Astrocyte (in vitro differentiated cells and primary cell): ENCODE results near the gene DTNB. TPM values are rescaled to one million over a fixed set of nuclear protein-coding genes. Genes with fewer than 3 reads are reported as not detected.

Experiments
- DNase-seq: peaks from one replicate; pipeline ENCODE4 v3.0.0-alpha.2; 2010; ENCODE audit warnings: low read depth
- FAIRE-seq: peaks from 2 replicates; lab custom pipeline; 2011; peaks lifted over from hg19 to GRCh38; lab: Jason Lieb, UNC
- H2AFZ ChIP-seq: 2 replicates; pipeline ENCODE4 v1.6.0; 2012; ENCODE audit warnings: low read depth, low read length, inconsistent platforms
- H3K27ac ChIP-seq: 2 replicates; pipeline ENCODE4 v1.5.1; 2011; ENCODE audit warnings: low read depth, low read length, inconsistent platforms
- H3K27me3 ChIP-seq: 2 replicates; pipeline ENCODE4 v1.6.0; 2011; ENCODE audit warnings: low read length, inconsistent platforms; ENCODE audit not compliant: insufficient read depth
- H3K36me3 ChIP-seq: 2 replicates; pipeline ENCODE4 v1.5.1; 2011; ENCODE audit warnings: low read length, inconsistent platforms; ENCODE audit not compliant: insufficient read depth
- H3K4me1 ChIP-seq: 2 replicates; pipeline ENCODE4 v1.5.1; 2011; ENCODE audit warnings: low read length, inconsistent platforms; ENCODE audit not compliant: insufficient read depth
- H3K4me2 ChIP-seq: 2 replicates; pipeline ENCODE4 v1.6.0; 2012; ENCODE audit warnings: low read length, inconsistent platforms
- H3K4me3 ChIP-seq: 2 replicates; pipeline ENCODE4 v1.5.1; 2011; ENCODE audit warnings: low read depth, mild to moderate bottlenecking, low read length, inconsistent platforms; ENCODE audit not compliant: insufficient read depth
- H3K79me2 ChIP-seq: 2 replicates; pipeline ENCODE4 v1.6.0; 2012; ENCODE audit warnings: mild to moderate bottlenecking, low read length, inconsistent platforms; ENCODE audit not compliant: insufficient read depth
- H3K9ac ChIP-seq: 2 replicates; pipeline ENCODE4 v1.6.0; 2012; ENCODE audit warnings: mild to moderate bottlenecking, low read length, inconsistent platforms
- H3K9me3 ChIP-seq: 2 replicates; pipeline ENCODE4 v1.5.1; 2012; ENCODE audit warnings: low read depth, mild to moderate bottlenecking, low read length, inconsistent platforms; ENCODE audit not compliant: insufficient read depth
- H4K20me1 ChIP-seq: 2 replicates; pipeline ENCODE4 v1.6.0; 2012; ENCODE audit warnings: low read length, inconsistent platforms; ENCODE audit not compliant: insufficient read depth
- H3K27ac Mint-ChIP-seq: one replicate; pipeline ENCODE4 v1.8.0; 2021; ENCODE audit warnings: mild to moderate bottlenecking, mixed read lengths; ENCODE audit not compliant: unreplicated experiment
- H3K27me3 Mint-ChIP-seq: one replicate; pipeline ENCODE4 v1.8.0; 2021; ENCODE audit warnings: low read depth, mixed read lengths; ENCODE audit not compliant: unreplicated experiment
- H3K36me3 Mint-ChIP-seq: one replicate; pipeline ENCODE4 v1.8.0; 2021; ENCODE audit warnings: low read depth, mixed read lengths; ENCODE audit not compliant: unreplicated experiment
- H3K4me1 Mint-ChIP-seq: one replicate; pipeline ENCODE4 v1.8.0; 2021; ENCODE audit warnings: low read depth, mixed read lengths; ENCODE audit not compliant: unreplicated experiment
- H3K4me3 Mint-ChIP-seq: one replicate; pipeline ENCODE4 v1.8.0; 2021; ENCODE audit warnings: mild to moderate bottlenecking, moderate library complexity, mixed read lengths; ENCODE audit not compliant: unreplicated experiment
- H3K9me3 Mint-ChIP-seq: one replicate; pipeline ENCODE4 v1.8.0; 2021; ENCODE audit warnings: mild to moderate bottlenecking, mixed read lengths; ENCODE audit not compliant: unreplicated experiment
- EZH2 ChIP-seq: IDR thresholded peaks from 2 replicates; pipeline ENCODE4 v1.6.1; 2012; ENCODE audit warnings: mild to moderate bottlenecking, low read length, inconsistent platforms; ENCODE audit not compliant: insufficient read depth
- total RNA-seq: library from RNA; stranded (reverse); gene quantifications from 2 replicates; pipeline ENCODE4 v1.2.1, GENCODE V29; 2021
- TF ChIP-seq, protein P1 (sequence below): IDR thresholded peaks from 2 replicates; pipeline ENCODE4 v1.5.1; 2011; ENCODE audit warnings: low read depth, mild to moderate bottlenecking, inconsistent platforms, low read length, moderate library complexity; ENCODE audit not compliant: insufficient read depth

DTNB gene
- total RNA-seq, 1 donor from 2014 or later: 5.1 TPM

DNA sequence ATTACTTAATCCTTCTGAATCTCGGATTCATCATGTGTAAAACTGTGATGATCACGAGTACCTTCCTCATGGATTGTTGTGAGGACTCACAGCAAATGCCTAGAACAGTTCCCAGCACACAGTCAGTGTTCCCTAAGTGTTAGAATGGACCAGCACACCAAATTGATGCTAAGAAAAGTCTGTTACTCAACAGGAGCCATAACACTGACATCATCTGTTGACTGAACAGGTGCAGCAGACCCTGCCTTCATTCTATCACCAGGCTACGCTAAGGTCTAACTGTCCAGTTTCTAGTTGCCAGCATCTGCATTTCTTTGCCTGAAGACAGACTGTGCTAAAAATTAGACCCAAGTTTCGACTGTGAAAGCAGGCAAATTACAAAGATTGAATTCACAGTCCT lies 18.6 kb downstream of the DTNB start:
- TF ChIP-seq EZH2: no peak
- TF ChIP-seq, protein P1, sequence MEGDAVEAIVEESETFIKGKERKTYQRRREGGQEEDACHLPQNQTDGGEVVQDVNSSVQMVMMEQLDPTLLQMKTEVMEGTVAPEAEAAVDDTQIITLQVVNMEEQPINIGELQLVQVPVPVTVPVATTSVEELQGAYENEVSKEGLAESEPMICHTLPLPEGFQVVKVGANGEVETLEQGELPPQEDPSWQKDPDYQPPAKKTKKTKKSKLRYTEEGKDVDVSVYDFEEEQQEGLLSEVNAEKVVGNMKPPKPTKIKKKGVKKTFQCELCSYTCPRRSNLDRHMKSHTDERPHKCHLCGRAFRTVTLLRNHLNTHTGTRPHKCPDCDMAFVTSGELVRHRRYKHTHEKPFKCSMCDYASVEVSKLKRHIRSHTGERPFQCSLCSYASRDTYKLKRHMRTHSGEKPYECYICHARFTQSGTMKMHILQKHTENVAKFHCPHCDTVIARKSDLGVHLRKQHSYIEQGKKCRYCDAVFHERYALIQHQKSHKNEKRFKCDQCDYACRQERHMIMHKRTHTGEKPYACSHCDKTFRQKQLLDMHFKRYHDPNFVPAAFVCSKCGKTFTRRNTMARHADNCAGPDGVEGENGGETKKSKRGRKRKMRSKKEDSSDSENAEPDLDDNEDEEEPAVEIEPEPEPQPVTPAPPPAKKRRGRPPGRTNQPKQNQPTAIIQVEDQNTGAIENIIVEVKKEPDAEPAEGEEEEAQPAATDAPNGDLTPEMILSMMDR: no peak
- Histone ChIP-seq H4K20me1 (no peaks in the 10 kb centered on the region), H3K4me2 (no peak overlapping the region), H3K27me3 (no peaks in the 10 kb centered on the region), H2AFZ (no peak overlapping the region), H3K36me3 (no peaks in the 10 kb centered on the region), H3K9me3 (no peaks in the 10 kb centered on the region), H3K79me2 (no peaks in the 10 kb centered on the region), H3K4me3 (no peak overlapping the region), H3K27ac (no peak overlapping the region), H3K9ac (no peak overlapping the region), H3K4me1 (no peaks in the 10 kb centered on the region)
- no peaks in the 10 kb centered on the region for H3K4me1 Mint-ChIP-seq
- FAIRE-seq: no peak
- H3K27me3 Mint-ChIP-seq: peaks cover 6% of the 10 kb centered on the region
- no peak overlapping the region for H3K4me3 Mint-ChIP-seq
- no peaks in the 10 kb centered on the region for H3K9me3 Mint-ChIP-seq
- peaks cover 2% of the 10 kb centered on the region for H3K36me3 Mint-ChIP-seq
- H3K27ac Mint-ChIP-seq: no peak overlapping the region
- DNase-seq: no peak

DNA sequence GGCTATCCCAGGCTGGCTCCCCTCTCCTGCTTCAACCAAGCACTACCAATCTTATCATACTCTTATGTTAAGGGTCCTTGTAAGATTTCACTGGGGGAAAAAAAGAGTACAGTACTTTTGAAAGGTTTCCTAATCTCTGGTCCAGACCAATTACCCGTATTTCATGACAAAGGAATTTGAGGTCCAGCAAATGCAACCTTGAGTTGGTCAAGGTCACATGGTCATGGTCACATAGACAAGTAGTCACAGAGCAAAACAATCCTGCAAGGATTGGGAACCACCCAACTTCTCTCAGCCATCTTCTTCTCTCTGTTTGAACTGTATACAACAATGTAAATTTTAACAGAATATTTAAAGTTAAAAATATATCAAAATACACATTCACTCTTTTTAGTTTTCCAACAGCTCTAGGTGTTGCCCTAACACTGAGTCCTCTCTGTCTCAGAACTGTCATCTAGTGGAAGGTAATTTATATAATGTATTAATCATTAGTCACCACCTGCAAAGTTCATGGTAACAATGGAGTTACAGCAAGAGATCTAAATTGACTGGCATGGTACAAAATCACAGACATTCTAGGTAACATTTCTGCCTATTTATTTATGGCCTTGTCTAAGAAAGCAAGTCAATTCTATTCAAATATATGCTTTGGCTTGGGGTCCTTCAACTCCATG lies 21.5 kb downstream of the DTNB start:
- Histone ChIP-seq H3K36me3 (no peaks in the 10 kb centered on the region), H3K9me3 (no peaks in the 10 kb centered on the region), H3K27ac (no peak overlapping the region), H2AFZ (no peak overlapping the region), H3K4me1 (no peaks in the 10 kb centered on the region), H3K4me3 (no peak overlapping the region), H3K4me2 (no peak overlapping the region), H3K79me2 (no peaks in the 10 kb centered on the region), H4K20me1 (no peaks in the 10 kb centered on the region), H3K9ac (no peak overlapping the region), H3K27me3 (no peaks in the 10 kb centered on the region)
- Mint-ChIP-seq H3K27ac (no peak overlapping the region), H3K4me3 (no peak overlapping the region), H3K27me3 (peaks cover 6% of the 10 kb centered on the region), H3K4me1 (no peaks in the 10 kb centered on the region), H3K36me3 (peaks cover 2% of the 10 kb centered on the region), H3K9me3 (no peaks in the 10 kb centered on the region)
- no peak for DNase-seq
- TF ChIP-seq, protein P1: no peak
- FAIRE-seq: no peak

DNA sequence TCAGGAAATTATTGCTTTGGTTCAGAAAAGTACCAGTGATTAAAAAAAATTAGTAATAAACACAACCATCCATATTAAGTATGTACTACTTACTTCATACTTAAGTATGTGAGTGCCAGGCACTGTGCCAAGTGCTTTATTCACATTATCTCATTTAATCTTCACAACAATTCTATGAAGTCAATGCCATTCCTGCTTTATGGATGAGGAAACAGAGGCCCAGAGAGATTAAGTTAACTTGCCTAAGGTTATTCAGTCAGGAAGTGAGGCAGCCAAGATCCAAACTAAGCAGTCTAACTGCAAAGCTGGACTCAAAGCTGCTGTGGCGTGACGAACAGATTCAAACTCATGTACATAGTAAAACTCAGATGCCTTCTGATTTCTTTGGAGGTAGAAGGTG lies 22.3 kb downstream of the DTNB start:
- Histone ChIP-seq H3K4me2 (no peak overlapping the region), H3K4me1 (no peaks in the 10 kb centered on the region), H2AFZ (no peak overlapping the region), H3K27ac (no peak overlapping the region), H4K20me1 (no peaks in the 10 kb centered on the region), H3K27me3 (no peaks in the 10 kb centered on the region), H3K4me3 (no peak overlapping the region), H3K9me3 (no peaks in the 10 kb centered on the region), H3K79me2 (no peaks in the 10 kb centered on the region), H3K36me3 (no peaks in the 10 kb centered on the region), H3K9ac (no peak overlapping the region)
- FAIRE-seq: no peak
- Mint-ChIP-seq H3K36me3 (peaks cover 2% of the 10 kb centered on the region), H3K4me1 (no peaks in the 10 kb centered on the region), H3K27me3 (peaks cover 4% of the 10 kb centered on the region), H3K27ac (no peak overlapping the region), H3K4me3 (no peak overlapping the region), H3K9me3 (no peaks in the 10 kb centered on the region)
- DNase-seq: peak; percentile 51
- TF ChIP-seq EZH2: no peak
- TF ChIP-seq, protein P1: no peak
